22Rv1 (cell line): ENCODE results near the gene ESM1.

Source experiments
- H3K27ac ChIP-seq: fragments of 450-650 bp; 2 replicates; pipeline ENCODE4 v1.5.1; 2017
- CTCF ChIP-seq: fragments of 450-650 bp; IDR thresholded peaks from 2 replicates; pipeline ENCODE4 v1.5.1; 2017; ENCODE audit warnings: mild to moderate bottlenecking
- ZFX ChIP-seq: fragments of 450-650 bp; IDR thresholded peaks from 2 replicates; pipeline ENCODE4 v1.6.1; 2017; ENCODE audit warnings: antibody characterized with exemption, borderline replicate concordance

The ESM1 gene

GRCh38 chr5:54996466-54996865, 11.1 kb upstream of the ESM1 start:
- TF ChIP-seq ZFX: no peak
- no peak for TF ChIP-seq CTCF
- no peak overlapping the region for H3K27ac ChIP-seq

DNA sequence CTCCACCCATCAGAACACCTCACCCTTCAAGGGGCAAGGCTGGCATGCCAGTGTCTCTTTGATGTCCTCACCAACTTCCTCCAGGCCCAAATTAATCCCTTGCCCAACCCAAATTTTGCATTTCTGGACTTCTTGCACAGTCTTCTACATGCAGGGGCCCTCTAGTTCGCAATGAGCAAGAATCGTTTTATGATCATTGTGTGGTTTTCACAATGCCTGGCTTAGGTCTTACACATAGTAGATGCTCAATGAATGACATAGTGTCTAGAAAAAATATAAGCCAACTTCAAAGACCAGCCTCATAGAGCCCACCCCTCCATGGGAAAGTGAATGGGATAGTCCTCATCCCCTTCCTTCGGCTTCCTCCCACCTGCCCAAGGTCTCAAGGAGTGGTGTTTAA, 9.8 kb upstream of the ESM1 start:
- no peak overlapping the region for H3K27ac ChIP-seq
- TF ChIP-seq CTCF: no peak
- no peak for TF ChIP-seq ZFX

DNA sequence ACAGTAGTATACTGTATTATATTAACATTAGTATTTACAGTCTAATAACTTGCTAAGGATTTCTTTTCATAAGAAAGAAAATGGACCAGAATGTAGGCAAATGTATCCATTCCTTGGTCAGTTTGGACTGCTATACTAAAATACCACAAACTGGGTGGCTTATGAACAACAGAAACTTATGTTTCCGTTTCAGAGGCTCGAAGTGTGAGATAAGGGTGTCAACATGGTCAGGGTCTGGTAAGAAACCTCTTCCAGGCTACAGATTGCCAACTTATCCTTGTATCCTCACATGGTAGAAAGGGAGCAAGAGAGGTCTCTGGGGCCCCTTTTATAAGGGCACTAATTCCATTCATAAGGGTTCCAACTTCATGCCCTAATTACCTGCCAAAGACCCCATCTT, 9.2 kb upstream of the ESM1 start:
- no peak for TF ChIP-seq CTCF
- TF ChIP-seq ZFX: no peak
- no peak overlapping the region for H3K27ac ChIP-seq

DNA sequence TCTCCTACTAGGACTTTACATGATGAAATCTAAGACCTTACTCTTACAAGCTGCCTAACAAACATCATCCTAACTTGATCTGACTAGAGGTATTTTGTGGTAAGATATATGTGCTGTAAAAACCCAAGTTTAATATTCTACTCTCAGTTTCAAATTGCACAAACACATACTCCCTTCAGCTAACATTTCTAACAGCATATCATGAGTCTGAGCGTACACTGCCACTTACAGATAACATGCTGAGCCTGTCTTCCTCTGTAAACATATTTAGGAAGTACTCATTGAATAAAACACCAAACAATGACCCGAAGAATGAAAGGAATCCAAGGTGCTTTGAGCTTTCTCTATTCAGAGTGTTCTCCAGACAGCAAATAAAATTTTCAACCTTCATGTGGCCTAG, 7.9 kb upstream of the ESM1 start:
- H3K27ac ChIP-seq: no peak overlapping the region
- TF ChIP-seq CTCF (no peak), ZFX (no peak)

DNA sequence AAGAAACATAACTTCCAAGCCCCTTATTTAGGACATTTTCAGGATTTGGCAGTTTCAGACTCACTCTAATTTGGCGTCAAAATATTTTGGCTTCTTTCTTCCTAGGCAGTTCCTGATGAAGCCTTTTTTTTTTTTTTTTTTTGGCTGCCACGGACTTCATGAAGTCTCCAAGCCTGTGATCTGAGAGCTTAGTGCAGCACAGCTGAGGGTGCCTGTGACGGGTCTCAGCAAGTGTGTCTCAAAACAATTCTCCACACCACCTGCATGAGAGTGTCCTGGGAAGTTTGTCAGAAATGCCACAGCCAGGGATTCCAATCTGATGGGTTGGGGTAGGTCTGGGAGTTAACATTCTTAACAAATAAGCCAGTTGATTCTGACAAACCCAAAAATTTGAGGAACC, 6.0 kb upstream of the ESM1 start:
- H3K27ac ChIP-seq: no peak overlapping the region
- TF ChIP-seq CTCF (no peak), ZFX (no peak)

- no peak for TF ChIP-seq CTCF
- TF ChIP-seq ZFX: no peak
- no peak overlapping the region for H3K27ac ChIP-seq
These were observed 5.5 kb upstream of the ESM1 start for GRCh38 chr5:54990841-54991258.

DNA sequence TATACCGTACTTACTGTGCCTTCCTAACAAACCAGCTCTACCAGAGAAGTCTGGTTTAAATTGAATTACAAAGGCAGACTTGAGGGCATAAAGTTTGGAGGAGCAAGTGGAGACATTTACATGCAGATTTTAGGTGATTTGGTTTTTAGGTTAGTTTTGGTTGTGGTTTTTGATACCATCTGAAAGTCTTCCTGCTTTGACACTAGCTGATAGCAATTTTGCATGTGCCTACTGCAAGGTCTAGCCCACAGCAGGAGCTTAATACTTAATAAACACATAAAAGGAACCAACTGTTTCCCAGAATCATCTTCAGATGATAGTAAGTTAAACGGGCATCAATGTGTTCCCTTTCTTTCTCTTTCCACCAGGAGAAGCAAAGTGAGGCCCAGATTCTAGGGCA, 3.4 kb upstream of the ESM1 start:
- H3K27ac ChIP-seq: no peak overlapping the region
- TF ChIP-seq ZFX (no peak), CTCF (no peak)
